Testis (tissue), 3 donors: ENCODE results near the gene PCDHGA2. TPM values are rescaled to one million over a fixed set of nuclear protein-coding genes. Genes with fewer than 3 reads are reported as not detected.
"Not testable (repeated sequence)": the region's sequence is repeated elsewhere in the genome, so short reads cannot be mapped to it uniquely, and the experiment has no call there.

ENCODE experiments used
- DNase-seq: peaks from one replicate; pipeline ENCODE4 v3.0.0-alpha.2; 2019
- H3K27ac ChIP-seq, 2 donors: fragments of 200-600 bp; sonication (generic); one replicate each; pipeline ENCODE4 v1.5.1; 2019
- H3K27me3 ChIP-seq: fragments of 200-600 bp; sonication (generic); one replicate; pipeline ENCODE4 v1.5.1; 2019
- H3K36me3 ChIP-seq: fragments of 200-600 bp; sonication (generic); one replicate; pipeline ENCODE4 v1.5.1; 2017; ENCODE audit warnings: low read depth; ENCODE audit errors: missing control alignments
- H3K4me1 ChIP-seq: fragments of 200-600 bp; sonication (generic); one replicate; pipeline ENCODE4 v1.5.1; 2019
- H3K4me3 ChIP-seq, 2 donors: fragments of 200-600 bp; sonication (generic); one replicate each; pipeline ENCODE4 v1.5.1; 2017 to 2019
- H3K9me3 ChIP-seq: fragments of 200-600 bp; sonication (generic); one replicate; pipeline ENCODE4 v1.5.1; 2017
- POLR2A ChIP-seq: fragments of 450-650 bp; IDR thresholded peaks from one replicate; pipeline ENCODE4 v1.6.1; 2017; ENCODE audit warnings: antibody characterized with exemption, mild to moderate bottlenecking, moderate library complexity
- WGBS, 2 donors: methylation state at CpG; one replicate each; pipeline ENCODE4 v1.1.5; 2018; 5-methylcytosine and 5-hydroxymethylcytosine counted together
- intact Hi-C: fragments of 100-400 bp; cut with DNase I; formaldehyde crosslinking; loops from one replicate; pipeline ENCODE4 v1.15.1; 2023; ENCODE audit warnings: low total_unique reads
- polyA plus RNA-seq: library from polyadenylated mRNA; stranded (reverse); fragments of 350-450 nt; fragmentation: Illumina TruSeq; extraction: RNeasy Lipid Tissue Mini Kit (QIAGEN cat#74804); gene quantifications from one replicate; pipeline ENCODE4 v1.2.3, GENCODE V29; 2014; ENCODE audit warnings: low read depth, low replicate concordance; ENCODE audit not compliant: insufficient read depth
- total RNA-seq, 2 donors: library from RNA; depleted of rRNA; stranded (reverse); fragments of >200 nt; gene quantifications; one replicate each; pipeline ENCODE4 v1.2.3, GENCODE V29; 2016
- TF ChIP-seq, protein P1 (sequence below), 3 experiments: fragments of 450-650 bp in 2 of 3; fragments of 200-600 bp in 1 of 3; sonication (generic) in 1 of 3; IDR thresholded peaks; one replicate each; pipeline ENCODE4 v1.5.1; 2016 to 2019; ENCODE audit warnings: antibody characterized with exemption in 3 of 3, mild to moderate bottlenecking in 2 of 3, moderate library complexity in 1 of 3

Gene PCDHGA2
- total and polyA plus RNA-seq, 3 donors from 2014 or later = 5.6 to 31.0 (median 19.4) TPM

DNA sequence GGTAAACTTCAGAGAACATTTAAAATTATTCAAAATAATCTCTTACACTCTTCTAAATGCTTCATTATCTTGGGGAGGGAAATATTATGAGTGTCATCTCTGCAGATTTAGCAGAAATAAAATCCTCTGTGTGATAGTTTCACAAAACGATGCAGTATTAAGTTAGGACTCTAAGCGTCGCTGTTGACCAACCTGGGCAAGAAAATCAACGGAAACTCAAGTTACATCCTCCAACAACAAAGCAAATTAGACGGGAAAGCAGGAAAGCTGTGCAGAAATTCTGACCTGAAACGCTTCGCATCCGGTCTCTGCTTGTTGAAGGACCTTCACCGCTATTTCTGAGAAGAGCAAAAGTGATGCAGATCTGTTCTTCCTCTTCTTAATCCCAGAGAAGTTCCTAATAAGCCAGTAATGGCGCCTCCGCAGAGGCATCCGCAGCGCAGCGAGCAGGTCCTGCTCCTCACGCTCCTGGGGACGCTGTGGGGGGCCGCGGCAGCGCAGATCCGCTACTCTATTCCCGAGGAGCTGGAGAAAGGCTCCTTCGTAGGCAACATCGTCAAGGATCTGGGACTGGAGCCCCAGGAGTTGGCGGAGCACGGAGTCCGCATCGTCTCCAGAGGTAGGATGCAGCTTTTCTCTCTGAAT, 35.2 kb downstream of the PCDHGA2 start, which contains the start of gene PCDHGA6:
TSS of gene PCDHGA6 (plus strand) at position 219 of the 645 bp plus-strand sequence. CDS start at position 412, 193 bp downstream.
- no peaks in the 10 kb centered on the region for H3K9me3 ChIP-seq

DNA sequence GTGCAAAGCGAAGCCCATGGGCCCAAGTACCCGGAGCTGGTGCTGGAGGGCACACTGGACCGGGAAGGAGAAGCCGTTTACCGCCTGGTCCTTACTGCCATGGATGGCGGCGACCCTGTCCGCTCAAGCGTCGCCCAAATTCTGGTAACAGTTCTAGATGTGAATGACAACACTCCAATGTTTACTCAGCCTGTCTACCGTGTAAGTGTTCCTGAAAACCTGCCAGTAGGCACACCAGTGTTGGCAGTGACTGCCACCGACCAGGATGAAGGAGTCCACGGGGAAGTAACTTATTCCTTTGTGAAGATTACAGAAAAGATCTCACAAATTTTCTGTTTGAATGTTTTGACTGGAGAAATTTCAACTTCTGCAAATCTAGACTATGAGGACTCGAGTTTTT, 36.1 kb downstream of the PCDHGA2 start:
- TF ChIP-seq, protein P1, sequence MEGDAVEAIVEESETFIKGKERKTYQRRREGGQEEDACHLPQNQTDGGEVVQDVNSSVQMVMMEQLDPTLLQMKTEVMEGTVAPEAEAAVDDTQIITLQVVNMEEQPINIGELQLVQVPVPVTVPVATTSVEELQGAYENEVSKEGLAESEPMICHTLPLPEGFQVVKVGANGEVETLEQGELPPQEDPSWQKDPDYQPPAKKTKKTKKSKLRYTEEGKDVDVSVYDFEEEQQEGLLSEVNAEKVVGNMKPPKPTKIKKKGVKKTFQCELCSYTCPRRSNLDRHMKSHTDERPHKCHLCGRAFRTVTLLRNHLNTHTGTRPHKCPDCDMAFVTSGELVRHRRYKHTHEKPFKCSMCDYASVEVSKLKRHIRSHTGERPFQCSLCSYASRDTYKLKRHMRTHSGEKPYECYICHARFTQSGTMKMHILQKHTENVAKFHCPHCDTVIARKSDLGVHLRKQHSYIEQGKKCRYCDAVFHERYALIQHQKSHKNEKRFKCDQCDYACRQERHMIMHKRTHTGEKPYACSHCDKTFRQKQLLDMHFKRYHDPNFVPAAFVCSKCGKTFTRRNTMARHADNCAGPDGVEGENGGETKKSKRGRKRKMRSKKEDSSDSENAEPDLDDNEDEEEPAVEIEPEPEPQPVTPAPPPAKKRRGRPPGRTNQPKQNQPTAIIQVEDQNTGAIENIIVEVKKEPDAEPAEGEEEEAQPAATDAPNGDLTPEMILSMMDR (IDR thresholded peaks at IDR 0.05) = no peak
- no peak for TF ChIP-seq POLR2A
- H3K27ac ChIP-seq = no peak overlapping the region
- WGBS, 2 donors = 48% methylated on average over 12 to 14 of the region's 14 CpGs
- intact Hi-C loops = no loop called here
- no peaks in the 10 kb centered on the region for H3K4me1 ChIP-seq
- no peaks in the 10 kb centered on the region for H3K9me3 ChIP-seq
- H3K4me3 ChIP-seq = no peak overlapping the region
- no peaks in the 10 kb centered on the region for H3K36me3 ChIP-seq
- DNase-seq = no peak
- H3K27me3 ChIP-seq = no peaks in the 10 kb centered on the region

More for the DNA sequence above, 35.2 kb downstream of the PCDHGA2 start, which contains the start of gene PCDHGA6:
- TF ChIP-seq, protein P1 (IDR thresholded peaks at IDR 0.05) = peak in 2 of 3 experiments; percentile 18 to 19
- TF ChIP-seq POLR2A = no peak
- Histone ChIP-seq H3K27me3 (no peaks in the 10 kb centered on the region), H3K4me1 (no peaks in the 10 kb centered on the region), H3K27ac (no peak within 1 kb of the TSS), H3K4me3 (no peak within 1 kb of the TSS), H3K36me3 (no peaks in the 10 kb centered on the region)
- DNase-seq = no peak
- intact Hi-C loops = no loop called here
- 9 to 12% methylated on average over 23 to 27 of the region's 27 CpGs for WGBS, 2 donors

DNA sequence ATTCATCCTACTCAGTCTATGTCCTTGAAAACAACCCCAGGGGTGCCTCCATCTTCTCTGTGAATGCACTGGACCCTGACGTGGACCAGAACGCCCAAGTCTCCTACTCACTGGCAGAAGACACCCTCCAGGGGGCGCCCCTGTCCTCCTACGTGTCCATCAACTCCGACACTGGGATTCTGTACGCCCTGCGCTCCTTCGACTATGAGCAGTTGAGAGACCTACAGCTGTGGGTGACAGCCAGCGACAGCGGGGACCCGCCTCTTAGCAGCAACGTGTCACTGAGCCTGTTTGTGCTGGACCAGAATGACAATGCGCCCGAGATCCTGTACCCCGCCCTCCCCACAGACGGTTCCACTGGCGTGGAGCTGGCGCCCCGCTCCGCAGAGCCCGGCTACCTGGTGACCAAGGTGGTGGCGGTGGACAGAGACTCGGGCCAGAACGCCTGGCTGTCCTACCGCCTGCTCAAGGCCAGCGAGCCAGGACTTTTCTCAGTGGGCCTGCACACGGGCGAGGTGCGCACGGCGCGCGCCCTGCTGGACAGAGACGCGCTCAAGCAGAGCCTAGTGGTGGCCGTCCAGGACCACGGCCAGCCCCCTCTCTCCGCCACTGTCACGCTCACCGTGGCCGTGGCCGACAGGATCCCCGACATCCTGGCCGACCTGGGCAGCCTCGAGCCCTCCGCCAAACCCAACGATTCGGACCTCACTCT, 37.0 kb downstream of the PCDHGA2 start:
- H3K36me3 ChIP-seq, H3K27ac ChIP-seq, intact Hi-C loops, H3K4me3 ChIP-seq, H3K9me3 ChIP-seq, H3K4me1 ChIP-seq, H3K27me3 ChIP-seq: not testable (repeated sequence)
- 44% methylated on average over 38 of the region's 48 CpGs; no CpG with 5 or more reads in 1 of the 2 donors for WGBS, 2 donors
- DNase-seq = peak; percentile 65

DNA sequence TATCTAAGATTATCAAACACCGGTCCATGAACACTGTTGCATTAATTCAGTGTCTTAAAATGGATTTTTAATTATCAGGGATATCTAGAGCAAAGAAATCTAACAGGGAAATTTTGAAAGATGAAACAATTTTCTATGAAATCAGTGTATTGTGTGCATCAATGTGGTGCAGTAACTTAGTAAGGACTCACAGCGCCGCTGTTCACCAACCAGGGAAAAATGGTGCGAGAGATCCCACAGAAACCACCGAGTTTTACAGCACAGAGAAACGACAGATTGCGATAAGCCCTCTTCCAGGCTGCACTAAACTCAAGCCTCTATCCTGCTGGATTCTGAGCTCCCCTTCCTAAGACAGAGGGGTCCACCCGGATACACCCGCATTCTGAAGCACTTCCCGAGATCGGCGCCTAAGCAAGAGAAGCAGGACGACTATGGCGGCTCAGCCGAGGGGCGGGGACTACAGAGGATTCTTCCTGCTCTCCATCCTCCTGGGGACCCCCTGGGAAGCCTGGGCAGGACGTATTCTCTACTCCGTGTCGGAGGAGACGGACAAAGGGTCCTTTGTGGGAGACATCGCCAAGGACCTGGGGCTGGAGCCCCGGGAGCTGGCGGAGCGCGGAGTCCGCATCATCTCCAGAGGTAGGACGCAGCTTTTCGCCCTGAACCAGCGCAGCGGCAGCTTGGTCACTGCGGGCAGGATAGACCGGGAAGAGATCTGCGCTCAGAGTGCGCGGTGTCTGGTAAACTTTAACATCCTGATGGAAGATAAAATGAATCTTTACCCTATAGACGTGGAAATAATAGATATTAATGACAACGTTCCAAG, 44.1 kb downstream of the PCDHGA2 start, which contains the start of gene PCDHGA7:
TSS of gene PCDHGA7 (plus strand) at position 274 of the 826 bp plus-strand sequence. CDS start at position 432, 158 bp downstream.
- intact Hi-C loops = no loop called here
- 9% methylated on average over 22 to 37 of the region's 37 CpGs for WGBS, 2 donors

More for the DNA sequence above, 44.1 kb downstream of the PCDHGA2 start, which contains the start of gene PCDHGA7:
- no peak for DNase-seq
- Histone ChIP-seq H3K9me3 (no peaks in the 10 kb centered on the region), H3K27me3 (no peaks in the 10 kb centered on the region), H3K36me3 (no peaks in the 10 kb centered on the region), H3K4me3 (peak within 1 kb of the TSS; percentile 16 to 48), H3K4me1 (no peaks in the 10 kb centered on the region), H3K27ac (no peak within 1 kb of the TSS)
- no peak for TF ChIP-seq POLR2A
- TF ChIP-seq, protein P1 (IDR thresholded peaks at IDR 0.05) = peak in 1 of 3 experiments; percentile 19
